SK-N-MC (cell line): ENCODE data around the gene NUDT13.

Source experiments
- DNase-seq: peaks from one replicate; pipeline ENCODE4 v3.0.0-alpha.2; 2011; ENCODE audit warnings: low read depth, low spot score
- H3K27ac ChIP-seq: fragments of 200-600 bp; sonication (generic); 2 replicates; pipeline ENCODE4 v1.5.1; 2016; ENCODE audit warnings: mixed run types
- H3K36me3 ChIP-seq: fragments of 200-600 bp; sonication (generic); 2 replicates; pipeline ENCODE4 v1.6.1; 2017; ENCODE audit warnings: antibody characterized with exemption, low read length, mixed read lengths; ENCODE audit not compliant: insufficient read depth
- H3K4me3 ChIP-seq: fragments of 200-600 bp; sonication (generic); 2 replicates; pipeline ENCODE4 v1.5.1; 2016
- H3K9ac ChIP-seq: fragments of 200-600 bp; sonication (generic); 2 replicates; pipeline ENCODE4 v1.8.0; 2017; ENCODE audit warnings: mixed run types, mixed read lengths; ENCODE audit not compliant: insufficient read length
- H3K9me3 ChIP-seq: fragments of 200-600 bp; sonication (generic); 2 replicates; pipeline ENCODE4 v1.6.1; 2017; ENCODE audit warnings: low read depth, mild to moderate bottlenecking, antibody characterized with exemption, low read length, moderate library complexity, mixed read lengths
- EZH2 ChIP-seq: fragments of 200-600 bp; sonication (generic); IDR thresholded peaks from one replicate; pipeline ENCODE4 v1.6.1; 2017; ENCODE audit warnings: antibody characterized with exemption
- FOXP2 ChIP-seq: optimal IDR thresholded peaks from 2 replicates; pipeline ENCODE3; 2011; ENCODE audit warnings: mild to moderate bottlenecking, moderate library complexity; ENCODE audit not compliant: insufficient read depth; ENCODE audit errors: extremely low read length, control extremely low read depth
- POLR2AphosphoS5 ChIP-seq: IDR thresholded peaks from 2 replicates; pipeline ENCODE4 v1.6.1; 2012; ENCODE audit warnings: mild to moderate bottlenecking, low read depth, low read length, borderline replicate concordance

Gene NUDT13

DNA sequence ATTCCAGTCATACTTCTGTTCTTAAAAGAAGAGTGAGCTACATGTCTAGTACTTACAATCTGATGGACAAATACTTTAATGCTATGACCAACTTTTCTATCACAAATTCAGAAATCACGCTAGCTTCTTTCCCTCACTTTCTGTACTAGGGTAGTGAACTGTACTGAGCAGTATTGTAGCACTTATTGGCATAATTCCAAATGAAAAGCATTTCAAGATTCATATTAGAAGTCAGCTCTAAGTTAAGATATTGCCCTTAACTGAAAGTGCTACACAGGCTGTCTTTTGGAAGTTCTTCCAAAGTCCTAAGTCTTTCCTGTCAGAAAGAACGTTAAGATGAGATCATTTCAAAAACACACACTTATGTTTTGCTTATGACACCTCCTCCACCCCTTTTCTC lies 27.0 kb upstream of the NUDT13 start:
- Histone ChIP-seq H3K9ac (no peak overlapping the region), H3K9me3 (no peaks in the 10 kb centered on the region), H3K36me3 (no peaks in the 10 kb centered on the region), H3K4me3 (no peak overlapping the region), H3K27ac (peak overlapping the region; percentile 25; the same call in 1 of the 2 replicates)
- no peak for DNase-seq
- TF ChIP-seq POLR2AphosphoS5 = no peak
- TF ChIP-seq FOXP2 = no peak
- no peak for TF ChIP-seq EZH2

DNA sequence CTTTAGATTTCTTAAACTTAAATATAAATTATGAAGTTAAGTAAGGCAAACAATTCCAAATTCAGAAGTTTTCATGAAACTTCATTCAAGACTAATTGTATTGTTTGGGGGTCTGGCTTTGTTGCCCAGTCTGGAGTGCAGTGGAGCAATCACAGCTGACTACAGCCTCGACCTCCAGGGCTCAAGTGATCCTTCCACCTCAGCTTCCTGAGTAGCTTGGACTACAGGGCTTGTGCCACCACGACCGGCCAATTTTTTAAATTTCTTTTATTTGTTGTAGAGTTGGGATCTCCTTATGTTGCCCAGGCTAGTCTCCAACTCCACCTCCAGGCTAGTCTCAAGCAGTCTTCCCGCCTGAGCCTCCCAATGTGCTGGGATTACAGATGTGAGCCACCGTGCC lies 26.0 kb upstream of the NUDT13 start:
- TF ChIP-seq EZH2 (no peak), POLR2AphosphoS5 (no peak), FOXP2 (no peak)
- Histone ChIP-seq H3K9me3 (no peaks in the 10 kb centered on the region), H3K4me3 (no peak overlapping the region), H3K9ac (no peak overlapping the region), H3K36me3 (no peaks in the 10 kb centered on the region), H3K27ac (no peak overlapping the region)
- DNase-seq = no peak

DNA sequence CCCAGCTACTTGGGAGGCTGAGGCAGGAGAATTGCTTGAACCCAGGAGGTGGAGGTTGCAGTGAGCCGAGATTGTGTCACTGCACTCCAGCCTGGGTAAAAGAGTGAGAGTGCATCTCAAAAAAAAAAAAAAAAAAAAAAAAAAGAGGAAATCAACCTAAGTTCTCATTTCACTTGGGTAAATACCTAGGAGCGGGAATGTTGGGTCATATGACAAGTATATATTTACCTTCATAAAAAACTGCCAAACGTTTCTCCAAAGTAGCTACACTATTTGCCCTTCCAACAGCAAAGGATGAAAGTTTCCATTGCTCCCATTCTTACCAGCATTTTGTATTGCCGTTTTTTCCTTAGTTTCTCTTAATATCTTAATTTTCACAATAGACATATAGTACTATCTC lies 23.4 kb upstream of the NUDT13 start:
- Histone ChIP-seq H3K9me3 (no peaks in the 10 kb centered on the region), H3K4me3 (no peak overlapping the region), H3K36me3 (no peaks in the 10 kb centered on the region), H3K9ac (no peak overlapping the region), H3K27ac (no peak overlapping the region)
- TF ChIP-seq POLR2AphosphoS5 = no peak
- TF ChIP-seq FOXP2 = no peak
- no peak for TF ChIP-seq EZH2
- DNase-seq = no peak

DNA sequence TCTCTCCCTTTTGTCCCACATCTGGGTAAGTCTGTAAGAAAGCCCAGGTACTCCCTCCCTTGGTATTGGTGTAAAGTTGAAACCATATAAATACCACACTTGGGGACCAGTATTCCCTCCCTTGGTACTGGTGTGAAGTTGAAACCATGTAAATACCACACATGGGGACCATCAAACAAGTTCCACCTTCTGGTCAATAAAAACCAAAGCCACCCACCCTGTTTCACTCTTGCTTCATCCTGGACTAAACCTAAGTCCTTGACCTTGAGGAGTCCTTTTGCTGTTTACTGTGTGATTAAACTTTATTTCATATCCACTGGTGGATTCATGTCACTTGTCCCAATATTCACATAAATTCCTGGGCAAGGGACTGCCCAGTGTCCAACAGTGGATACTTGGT lies 22.0 kb upstream of the NUDT13 start:
- no peaks in the 10 kb centered on the region for H3K9me3 ChIP-seq
- no peak overlapping the region for H3K9ac ChIP-seq
- no peak overlapping the region for H3K27ac ChIP-seq
- DNase-seq = no peak
- H3K36me3 ChIP-seq = no peaks in the 10 kb centered on the region
- H3K4me3 ChIP-seq = no peak overlapping the region
- TF ChIP-seq EZH2 (no peak), POLR2AphosphoS5 (no peak), FOXP2 (no peak)

DNA sequence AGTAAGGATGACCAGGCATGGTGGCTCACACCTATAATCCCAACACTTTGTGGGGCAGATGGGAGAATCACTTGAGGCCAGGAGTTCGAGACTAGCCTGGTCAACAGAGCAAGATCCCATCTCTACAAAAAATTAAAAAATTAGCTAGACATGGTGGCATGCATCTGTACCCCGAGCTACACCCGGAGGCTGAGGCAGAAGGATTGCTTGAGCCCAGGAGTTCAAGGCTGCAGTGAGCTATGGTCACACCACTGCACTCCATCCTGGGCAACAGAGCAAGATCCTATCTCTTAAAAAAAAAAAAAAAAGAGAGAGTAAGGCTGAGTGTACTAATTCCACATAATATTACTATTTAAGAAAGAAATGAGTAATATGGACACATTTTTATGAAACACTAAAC lies 17.4 kb upstream of the NUDT13 start:
- H3K9ac ChIP-seq = no peak overlapping the region
- DNase-seq = no peak
- H3K9me3 ChIP-seq = no peaks in the 10 kb centered on the region
- H3K27ac ChIP-seq = no peak overlapping the region
- H3K4me3 ChIP-seq = no peak overlapping the region
- no peak for TF ChIP-seq POLR2AphosphoS5
- no peak for TF ChIP-seq EZH2
- TF ChIP-seq FOXP2 = no peak
- no peaks in the 10 kb centered on the region for H3K36me3 ChIP-seq

DNA sequence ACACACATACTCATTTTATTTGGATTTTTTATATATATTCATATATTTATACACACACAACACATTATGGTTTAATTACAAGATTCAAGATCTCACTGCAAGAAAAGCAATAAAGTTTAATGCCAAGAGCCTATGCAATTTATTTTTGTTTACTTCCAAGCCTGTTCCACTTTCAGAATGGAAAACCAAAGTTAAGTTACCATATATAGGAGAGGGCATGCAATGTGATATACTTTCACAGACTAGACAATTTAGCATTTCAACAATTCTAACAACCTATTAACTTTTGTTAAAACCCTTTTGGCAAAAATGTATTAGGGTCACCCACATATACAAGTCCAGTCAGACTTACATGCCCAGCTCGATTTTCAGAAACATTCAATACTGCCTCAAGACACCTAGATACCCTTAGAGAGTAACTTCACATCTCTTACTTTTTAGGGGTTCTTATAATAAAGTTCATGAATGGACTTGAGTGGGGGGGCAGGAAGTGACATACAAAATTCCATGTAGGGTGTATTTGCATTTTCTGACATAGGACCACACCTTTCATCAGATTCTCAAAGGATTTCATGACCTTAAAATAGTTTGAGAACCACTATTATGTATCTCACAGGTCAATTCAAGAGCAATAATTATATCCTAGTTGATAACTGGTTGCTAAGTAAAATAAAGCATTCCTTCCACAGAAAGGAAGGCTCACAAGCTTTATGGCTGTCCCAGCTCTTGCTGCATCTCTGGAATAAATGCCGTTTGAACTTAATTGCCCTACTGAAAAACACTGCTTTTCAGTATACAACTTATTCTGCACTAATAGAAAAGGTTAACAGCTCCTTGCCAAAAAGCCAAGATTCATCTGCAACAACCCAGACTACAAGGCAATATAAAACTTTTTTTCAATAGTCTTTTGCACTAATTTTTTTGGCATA lies 16.1 kb upstream of the NUDT13 start:
- 0 out of 2 replicates have a peak overlapping the region, but pooled peaks have one; percentile 25 for H3K27ac ChIP-seq
- DNase-seq = no peak
- peak overlapping the region; percentile 83 for H3K4me3 ChIP-seq
- H3K36me3 ChIP-seq = no peaks in the 10 kb centered on the region
- peak overlapping the region; percentile 73 for H3K9ac ChIP-seq
- no peaks in the 10 kb centered on the region for H3K9me3 ChIP-seq
- no peak for TF ChIP-seq POLR2AphosphoS5
- TF ChIP-seq EZH2 = no peak
- TF ChIP-seq FOXP2 = no peak

DNA sequence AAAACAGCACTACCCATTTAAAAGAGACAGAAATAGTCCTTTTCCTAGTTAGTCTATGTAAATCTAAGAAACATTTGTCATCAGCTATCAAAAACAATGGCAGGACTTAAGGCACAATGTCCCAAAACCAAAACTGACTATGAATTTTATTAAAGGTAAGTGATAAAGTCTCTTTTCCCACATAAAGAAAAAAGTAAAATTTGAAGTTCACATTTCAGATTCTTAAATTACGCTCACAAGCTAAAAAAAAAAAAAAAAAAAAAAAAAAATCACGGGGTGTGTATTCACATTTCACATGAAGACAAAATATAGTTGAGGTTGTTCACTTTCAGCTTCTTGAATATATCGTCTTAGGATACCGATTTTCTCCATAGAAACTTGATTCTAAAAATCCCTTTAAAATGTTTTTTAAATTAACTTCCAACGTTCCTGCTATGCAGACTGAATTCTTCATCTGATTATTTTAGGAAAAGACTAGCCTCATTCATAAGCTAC lies 15.2 kb upstream of the NUDT13 start:
- Histone ChIP-seq H3K9me3 (no peaks in the 10 kb centered on the region), H3K27ac (peak overlapping the region; percentile 83), H3K9ac (peak overlapping the region; percentile 73), H3K36me3 (no peaks in the 10 kb centered on the region), H3K4me3 (peak overlapping the region; percentile 83)
- no peak for TF ChIP-seq POLR2AphosphoS5
- TF ChIP-seq FOXP2 = no peak
- no peak for TF ChIP-seq EZH2
- DNase-seq = no peak

DNA sequence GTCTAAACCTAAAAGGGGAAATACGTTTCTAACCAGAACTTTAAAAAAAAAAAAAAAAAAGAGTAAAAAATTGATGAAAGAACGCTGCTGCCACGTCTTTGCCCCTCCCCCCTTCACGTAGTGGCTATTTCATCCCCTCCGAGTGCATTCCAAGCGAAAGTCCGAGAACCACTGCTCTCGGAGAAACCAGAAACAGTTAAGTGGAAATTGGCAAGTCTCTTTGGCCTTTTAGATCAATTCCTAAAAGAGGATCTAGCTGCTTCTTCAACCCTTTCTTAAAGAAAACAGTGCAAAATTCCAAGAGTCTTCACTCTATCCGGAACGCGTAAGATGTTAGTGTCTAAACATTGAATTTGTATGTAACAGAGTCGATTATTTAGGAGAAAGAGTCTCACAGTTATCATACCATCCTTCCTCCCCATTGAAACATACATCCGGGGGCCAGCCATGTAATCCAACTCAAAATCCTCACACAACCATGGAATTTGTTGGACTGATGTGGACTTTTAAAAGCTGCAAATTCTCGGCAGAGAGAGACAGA lies 14.7 kb upstream of the NUDT13 start:
- H3K9me3 ChIP-seq = no peaks in the 10 kb centered on the region
- H3K9ac ChIP-seq = peak overlapping the region; percentile 73
- peak overlapping the region; percentile 83 for H3K4me3 ChIP-seq
- no peaks in the 10 kb centered on the region for H3K36me3 ChIP-seq
- H3K27ac ChIP-seq = peak overlapping the region; percentile 83
- DNase-seq = no peak
- TF ChIP-seq FOXP2 (no peak), EZH2 (no peak), POLR2AphosphoS5 (no peak)
